GM21367 (cell line): ENCODE results near the gene CGNL1.

ENCODE experiments used
- ATAC-seq: cut with Tn5 transposase; IDR thresholded peaks from one replicate; pipeline ENCODE4 v1.9.1; 2021; ENCODE audit not compliant: unreplicated experiment

CGNL1 gene

GRCh38 chr15:57375827-57376695 is at the start of gene CGNL1:
Gene CGNL1, plus strand, starts transcription at chr15:57376505. Its CDS starts 61,495 bp downstream, at chr15:57438000.
- ATAC-seq = no peak

DNA sequence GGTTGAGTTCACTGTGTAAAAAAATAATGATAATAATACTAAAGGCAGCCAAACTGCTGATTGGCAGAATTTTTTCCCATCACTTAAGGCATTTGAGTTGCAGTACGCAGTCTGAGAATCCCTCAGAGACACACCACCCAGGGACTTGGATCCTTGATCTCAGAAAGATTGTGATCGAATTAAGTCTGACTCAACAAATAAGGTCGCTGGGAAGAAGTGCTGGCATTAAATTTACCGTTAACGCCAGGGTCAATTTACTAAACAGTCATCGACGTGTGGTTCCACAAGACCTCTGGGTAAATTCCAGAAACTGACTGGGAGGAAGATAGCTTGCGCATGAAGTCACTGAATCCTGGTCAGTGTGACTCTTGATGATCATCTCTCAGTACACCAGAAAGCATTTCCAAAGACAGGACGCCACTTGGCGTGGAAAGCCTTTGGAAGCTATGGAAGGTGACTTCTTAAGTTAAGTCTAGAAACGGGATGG is 48.3 kb upstream of the CGNL1 start:
- no peak for ATAC-seq

DNA sequence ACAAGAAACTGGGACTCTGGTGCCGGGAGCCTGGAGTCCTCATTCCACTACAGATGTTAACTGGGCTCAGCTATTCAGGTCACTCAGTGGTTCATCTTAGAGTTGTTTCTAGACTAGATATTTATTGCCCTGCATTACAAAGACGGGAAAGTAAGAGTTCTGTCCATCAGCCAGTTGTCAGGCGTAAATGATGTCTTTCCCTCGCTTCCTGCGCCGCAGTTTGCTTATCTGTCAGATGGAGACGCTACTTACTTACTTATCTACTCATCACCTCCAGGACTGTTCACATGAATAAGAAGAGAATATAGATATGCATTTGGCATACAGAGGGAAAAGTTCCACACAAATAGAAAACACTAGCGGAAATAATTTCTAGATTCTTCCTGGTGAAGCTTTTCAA is 47.8 kb upstream of the CGNL1 start:
- no peak for ATAC-seq

DNA sequence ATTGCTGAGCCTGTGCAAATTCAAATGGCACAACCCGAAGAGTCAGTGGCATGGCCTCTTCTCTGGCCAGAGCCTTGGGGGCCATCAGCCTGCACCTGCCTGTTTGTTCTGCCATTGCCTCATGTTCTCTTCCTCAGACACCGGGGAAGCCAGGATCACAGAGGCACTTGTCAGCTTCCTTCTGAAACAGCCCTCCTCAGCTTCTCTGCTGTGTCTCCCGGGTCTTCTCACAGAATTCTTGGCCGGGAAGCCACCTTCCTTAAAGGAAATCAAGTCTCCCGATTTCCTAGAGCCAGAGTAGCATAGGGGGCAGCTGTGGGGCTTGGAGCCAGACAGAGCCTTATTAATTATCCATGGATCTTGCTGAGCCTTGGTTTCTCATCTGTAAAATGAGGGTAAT is 47.4 kb upstream of the CGNL1 start:
- ATAC-seq = no peak

- ATAC-seq = no peak
Observed at GRCh38 chr15:57329582-57330367, 46.5 kb upstream of the CGNL1 start.

DNA sequence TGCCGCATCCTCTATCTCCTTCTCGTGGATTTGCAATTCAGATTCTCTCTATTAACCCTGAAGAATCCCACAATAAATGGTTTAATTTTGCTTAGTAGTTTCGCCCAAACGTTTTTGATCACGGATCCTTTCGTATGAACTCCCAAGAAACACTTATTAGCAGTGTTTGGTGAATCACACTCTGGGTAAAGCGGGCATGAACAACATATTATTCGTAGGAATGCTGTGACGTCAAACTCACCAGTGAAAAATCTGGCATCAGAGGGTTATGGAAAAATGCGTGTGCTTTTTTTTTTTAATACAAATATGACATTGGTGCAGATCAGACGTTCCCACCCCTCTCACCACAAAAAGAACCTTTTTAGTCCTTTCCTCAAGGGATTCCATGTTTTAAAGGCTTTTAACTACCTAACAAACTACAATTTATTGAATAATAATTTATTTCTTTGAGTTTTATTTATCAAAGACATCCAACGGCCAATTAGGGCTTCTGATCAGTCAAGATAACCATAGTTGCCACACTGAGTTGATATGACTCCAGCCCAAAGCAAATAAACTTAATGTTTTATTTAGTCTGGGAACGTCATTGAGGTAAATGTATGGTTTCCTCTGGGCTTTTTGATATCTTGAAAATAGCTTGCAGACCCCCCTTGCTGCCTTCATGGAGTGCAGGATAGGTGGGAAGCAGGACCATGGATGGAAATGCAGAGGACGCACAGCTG is 45.5 kb upstream of the CGNL1 start:
- ATAC-seq = no peak

- ATAC-seq = no peak
Observed at GRCh38 chr15:57332326-57332725, 44.0 kb upstream of the CGNL1 start.

- ATAC-seq = no peak
Observed at GRCh38 chr15:57333487-57333886, 42.8 kb upstream of the CGNL1 start.

DNA sequence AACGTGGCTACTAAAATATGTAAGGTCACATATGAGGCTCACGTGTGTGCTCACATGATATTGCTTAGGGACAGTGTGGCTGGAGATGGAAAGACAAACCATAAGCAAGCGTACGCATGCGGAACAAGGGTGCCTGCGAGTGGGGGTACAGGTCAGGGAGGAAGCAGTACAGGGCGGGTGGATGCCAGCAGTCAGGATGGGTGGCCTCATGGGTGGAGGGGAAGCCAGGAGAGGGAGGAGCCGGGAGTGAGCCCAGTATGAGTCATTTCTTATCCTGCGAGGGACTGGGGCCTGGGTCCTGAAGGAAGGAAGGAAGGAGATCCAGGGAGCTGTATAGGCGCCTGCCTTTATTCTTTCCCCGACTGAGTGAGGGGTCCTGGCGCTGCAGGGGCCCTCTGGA is 42.0 kb upstream of the CGNL1 start:
- no peak for ATAC-seq

DNA sequence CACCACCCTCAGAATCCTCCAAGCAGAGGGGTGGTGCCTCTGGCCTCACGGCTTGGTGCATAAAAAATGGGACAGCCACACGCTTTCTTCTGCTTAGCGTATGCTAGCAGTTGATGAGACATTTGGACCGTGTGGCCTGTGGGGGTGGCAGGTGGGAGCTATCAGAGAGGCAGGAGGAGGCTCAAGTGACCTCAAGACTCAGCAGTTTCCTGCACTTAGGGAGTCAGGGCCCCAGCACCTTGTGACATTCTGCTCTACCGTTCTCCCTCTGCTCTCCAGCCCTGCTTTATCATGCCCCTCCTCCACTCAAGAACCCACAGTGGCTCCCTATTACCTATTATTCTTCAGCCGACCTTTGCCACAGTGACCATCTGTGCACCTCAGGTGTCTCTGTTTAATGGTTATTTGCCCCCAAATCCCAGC is 41.0 kb upstream of the CGNL1 start:
- ATAC-seq = no peak

- ATAC-seq = no peak
Observed at GRCh38 chr15:57335719-57336118, 40.6 kb upstream of the CGNL1 start.

DNA sequence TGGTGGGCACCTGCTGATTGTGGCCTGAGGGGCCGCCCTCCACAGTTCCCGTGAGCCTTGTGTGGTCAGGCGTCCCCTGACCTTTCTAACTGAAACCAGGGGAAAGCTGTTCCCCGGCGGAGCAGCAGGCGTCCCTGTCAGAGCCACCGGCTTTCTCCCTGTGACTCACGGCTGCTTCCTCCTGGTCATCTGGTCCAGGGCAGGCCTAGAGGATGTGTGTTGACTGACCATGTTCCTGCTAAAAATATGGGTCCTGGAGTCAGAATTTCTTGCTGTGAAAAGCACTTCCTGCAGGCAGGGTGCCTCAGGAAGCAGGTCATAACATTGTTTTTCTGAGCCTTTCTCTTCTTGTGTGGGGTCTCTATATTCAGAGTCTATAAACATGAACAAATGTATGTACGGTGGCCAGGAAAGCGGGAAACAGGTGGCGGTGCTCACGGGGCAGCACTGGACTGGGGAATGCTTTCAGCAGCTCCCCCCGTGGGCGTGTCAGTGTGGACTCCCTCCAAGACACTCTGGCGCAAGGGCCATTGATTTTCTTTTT is 38.4 kb upstream of the CGNL1 start:
- ATAC-seq = no peak

- no peak for ATAC-seq
Observed at GRCh38 chr15:57339321-57339720, 37.0 kb upstream of the CGNL1 start.

- ATAC-seq = no peak
Observed at GRCh38 chr15:57340682-57341259, 35.5 kb upstream of the CGNL1 start.

DNA sequence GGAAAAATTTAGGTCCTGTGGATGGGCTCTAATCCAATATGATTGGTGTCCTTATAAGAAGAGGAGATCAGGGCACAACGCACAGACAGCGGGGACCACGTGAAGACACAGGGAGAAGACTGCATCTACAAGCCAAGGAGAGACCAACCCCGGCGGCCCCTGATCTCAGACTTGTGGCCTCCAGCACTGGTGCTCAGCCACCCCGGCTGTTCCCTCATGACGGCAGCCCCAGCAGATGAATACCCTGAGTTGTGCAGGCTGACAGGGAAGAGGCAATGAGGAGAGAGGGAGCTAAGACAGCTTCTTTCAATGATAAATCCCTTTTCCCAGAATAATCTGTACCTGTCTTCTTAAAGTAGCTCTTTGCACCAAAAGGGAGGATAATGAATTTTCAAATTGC is 33.3 kb upstream of the CGNL1 start:
- ATAC-seq = no peak

DNA sequence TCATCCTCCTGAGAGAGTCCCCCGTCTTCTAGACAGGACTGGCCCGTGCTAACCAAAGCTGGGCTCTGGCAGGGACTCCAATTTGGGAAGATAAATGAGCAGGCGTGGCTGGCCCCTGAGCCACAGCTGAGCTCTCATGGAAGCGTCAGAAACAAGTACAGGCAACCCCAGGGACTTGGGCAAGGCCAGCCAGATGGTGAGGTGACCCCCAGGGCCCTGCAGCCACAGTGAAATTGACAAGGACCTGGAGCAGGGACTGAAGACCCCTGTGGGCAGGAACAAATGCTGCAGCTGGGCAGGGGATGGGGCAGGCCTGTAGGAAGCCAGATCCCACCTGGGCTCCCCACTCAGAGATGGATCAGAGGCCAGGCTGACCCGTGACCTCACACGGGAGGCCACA is 32.8 kb upstream of the CGNL1 start:
- no peak for ATAC-seq

GRCh38 chr15:57344282-57344681 is 32.0 kb upstream of the CGNL1 start:
- ATAC-seq = no peak

DNA sequence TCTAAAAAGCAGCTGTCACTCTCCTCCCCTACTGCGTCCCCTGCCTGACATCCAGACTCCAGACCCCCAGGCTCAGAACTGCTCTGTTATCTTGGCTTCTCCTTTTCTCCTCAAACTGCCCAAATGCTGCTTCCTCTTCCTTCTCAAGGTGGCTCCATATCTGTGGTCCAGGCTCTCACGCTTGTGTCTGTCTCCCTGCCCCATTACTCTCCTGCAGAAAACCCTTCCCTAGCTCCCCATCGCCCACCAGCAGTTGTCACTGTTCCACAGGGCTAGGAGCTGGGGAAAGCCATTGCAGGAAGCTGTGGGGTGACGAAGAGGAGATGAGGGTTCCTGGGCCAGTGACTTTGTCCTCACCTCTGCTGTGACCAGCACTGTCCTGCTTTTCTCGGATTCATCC is 30.7 kb upstream of the CGNL1 start:
- ATAC-seq = no peak

- ATAC-seq = no peak
Observed at GRCh38 chr15:57348081-57348480, 28.2 kb upstream of the CGNL1 start.

- no peak for ATAC-seq
Observed at GRCh38 chr15:57352535-57353316, 23.6 kb upstream of the CGNL1 start.
